Endothelial cell of hepatic sinusoid (primary cell): ENCODE measurements around the gene ZDHHC13.

ENCODE experiments used
- in situ Hi-C: cut with HindIII; loops from 2 replicates; pipeline ENCODE4 v1.10.0; 2017; ENCODE audit warnings: low sequenced_read_pairs

The ZDHHC13 gene

DNA sequence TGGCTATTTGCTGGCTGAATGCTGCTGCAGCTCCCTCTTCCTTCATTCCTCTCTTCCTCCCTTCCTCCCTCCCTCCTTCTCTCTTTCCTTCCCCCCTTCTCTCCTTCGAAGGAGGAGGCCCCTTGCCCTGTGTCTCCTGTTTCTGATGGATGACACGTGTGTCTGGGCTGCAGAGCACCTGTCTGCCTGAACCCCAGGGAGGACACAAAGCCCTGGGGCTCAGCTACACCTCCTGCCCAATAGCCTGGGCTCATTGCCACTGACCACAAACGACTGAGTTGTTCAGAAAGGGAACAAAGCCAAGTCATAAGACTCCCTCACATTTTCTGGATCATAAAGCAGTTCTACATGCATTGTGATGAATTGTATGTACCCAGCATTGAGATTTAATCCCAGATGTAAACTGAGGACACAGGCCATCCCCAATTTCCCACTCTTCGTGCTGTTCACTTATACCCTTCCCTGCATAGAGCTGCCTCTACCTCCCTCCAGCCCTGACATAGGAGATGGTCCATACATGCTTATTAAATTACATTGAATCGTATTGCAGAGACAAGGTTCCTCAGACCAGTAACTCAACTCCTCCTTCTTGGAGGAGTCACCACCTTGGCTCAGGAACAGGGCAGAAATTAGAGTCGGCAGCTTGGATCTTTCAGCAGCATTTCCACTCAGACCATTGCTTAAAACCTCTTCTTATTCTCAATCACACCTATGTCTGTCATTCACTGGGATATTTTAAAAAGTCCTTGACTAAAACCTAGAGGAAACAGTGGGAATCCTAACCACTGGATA is 83.6 kb downstream of the ZDHHC13 start:
- in situ Hi-C loops = no loop called here

DNA sequence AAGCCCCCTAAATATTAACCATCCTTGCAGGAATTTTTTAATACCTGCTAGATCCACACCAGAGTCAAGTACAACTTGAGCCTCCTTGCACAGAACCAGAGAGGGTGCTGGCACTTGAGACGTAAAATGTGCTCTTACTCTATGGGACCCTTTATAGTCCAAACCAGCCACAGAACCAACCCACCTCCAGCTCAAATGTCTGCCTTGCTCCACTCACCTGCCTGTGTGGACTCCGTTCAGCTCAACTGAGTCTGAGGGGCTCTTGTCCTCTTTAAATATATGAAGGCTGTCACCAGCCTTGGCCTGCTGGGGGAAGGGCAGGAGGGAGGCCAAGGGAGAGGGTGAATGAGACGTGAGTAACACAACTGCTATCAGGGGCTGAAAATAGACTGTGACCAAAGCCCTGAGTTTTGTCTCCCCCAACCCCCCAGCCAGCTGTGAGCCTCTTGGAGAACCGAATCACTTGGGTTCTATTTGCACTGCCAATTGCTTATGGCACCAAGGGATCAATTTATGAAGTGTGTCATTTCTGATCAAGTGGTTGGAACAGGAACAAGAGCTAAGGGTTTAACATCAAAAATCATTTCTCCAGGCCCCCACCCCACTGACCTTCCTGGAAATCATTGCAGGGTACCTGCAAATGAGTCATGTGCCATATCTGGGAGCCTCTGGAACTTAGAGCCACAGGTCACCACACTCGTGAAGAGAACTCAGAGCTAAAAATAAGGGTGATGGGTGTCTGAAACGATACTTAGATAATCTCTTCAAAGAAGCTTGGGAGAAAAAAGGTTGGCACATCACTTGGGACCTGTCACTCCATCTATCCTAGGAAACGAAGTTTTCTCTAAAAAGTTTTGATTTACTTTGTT is 85.0 kb downstream of the ZDHHC13 start, which contains the start of gene CSRP3:
CSRP3 (minus strand) TSS at position 247 of the 869 bp plus-strand sequence. CDS start 9,535 bp downstream, outside the sequence.
- in situ Hi-C loops = no loop called here

DNA sequence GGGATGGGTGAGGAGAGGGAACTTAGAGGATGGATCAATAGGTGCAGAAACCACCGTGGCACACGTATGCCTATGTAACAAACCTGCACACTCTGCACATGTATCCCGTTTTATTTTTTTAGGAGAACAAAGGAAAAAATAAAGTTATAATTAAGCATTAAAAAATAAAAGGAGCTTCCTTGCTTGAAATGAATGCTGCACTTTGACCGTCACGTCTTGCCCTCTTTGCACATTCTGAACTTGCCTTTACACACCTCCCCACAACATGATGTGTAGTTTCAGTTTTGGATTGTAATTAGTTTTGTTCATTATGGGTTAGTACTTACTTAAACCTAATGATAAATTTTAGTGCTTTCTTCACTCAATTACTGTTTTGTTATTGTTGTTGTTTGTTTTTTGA is 87.9 kb downstream of the ZDHHC13 start:
- in situ Hi-C loops = no loop called here

GRCh38 chr11:19208181-19208580 is 91.2 kb downstream of the ZDHHC13 start:
- in situ Hi-C loops = no loop called here

- in situ Hi-C loops = no loop called here
These were observed 92.1 kb downstream of the ZDHHC13 start for GRCh38 chr11:19208959-19209546.

- in situ Hi-C loops = no loop called here
These were observed 92.8 kb downstream of the ZDHHC13 start for GRCh38 chr11:19209617-19210370.

GRCh38 chr11:19216021-19216420 is 99.1 kb downstream of the ZDHHC13 start:
- in situ Hi-C loops = no loop called here

- in situ Hi-C loops = no loop called here
These were observed 99.9 kb downstream of the ZDHHC13 start for GRCh38 chr11:19216709-19217374.

DNA sequence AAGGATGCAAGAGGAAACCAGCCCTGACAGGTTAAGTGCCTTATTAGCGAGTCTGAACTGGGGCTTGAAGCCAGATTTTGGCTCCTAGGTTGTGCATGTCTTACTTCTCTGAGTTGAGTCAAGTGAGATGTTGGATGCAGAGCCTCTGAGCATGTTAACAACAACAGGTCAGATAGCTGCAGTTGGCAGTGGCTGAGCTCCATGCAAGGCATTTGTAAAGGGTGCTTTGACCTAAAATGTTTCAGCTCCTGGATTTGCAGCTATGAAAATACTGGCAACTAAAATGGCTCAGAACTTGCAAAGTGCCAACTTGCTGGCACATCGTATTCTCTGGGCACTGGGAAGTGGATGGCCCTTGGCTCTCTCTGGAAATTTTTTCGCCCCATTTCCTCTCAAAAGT is 101.2 kb downstream of the ZDHHC13 start:
- in situ Hi-C loops = no loop called here

DNA sequence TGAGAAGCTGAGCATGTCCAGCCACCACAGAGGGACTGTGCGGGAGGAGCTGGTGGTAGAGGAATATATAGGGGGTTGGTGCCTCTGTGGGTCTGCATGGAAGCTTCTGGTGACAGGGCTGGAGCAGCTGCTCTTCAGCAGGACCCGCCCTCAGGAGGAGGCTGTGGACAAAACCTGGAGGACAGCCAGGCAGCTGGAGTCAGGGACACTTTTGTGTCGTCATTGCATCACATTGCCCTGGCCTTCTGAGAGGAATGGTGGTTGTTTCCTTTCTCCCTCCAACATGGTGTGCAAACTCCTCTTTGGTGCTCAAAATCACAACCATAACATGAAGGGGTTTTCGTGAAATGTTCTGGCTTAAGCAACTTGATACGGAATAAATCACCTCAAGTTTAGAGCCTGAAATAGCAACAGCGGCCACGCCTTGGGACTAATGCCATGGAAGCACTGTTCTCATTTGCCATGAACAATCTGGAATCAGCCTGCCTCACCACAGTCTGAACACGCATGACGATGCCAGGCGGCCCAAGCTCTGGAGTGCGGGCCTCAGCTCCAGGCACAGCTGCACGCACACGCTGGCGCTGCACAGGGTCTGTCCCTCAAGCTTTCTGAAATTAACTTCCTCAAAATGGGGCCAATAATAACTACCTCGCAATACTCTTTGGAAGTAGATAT is 102.0 kb downstream of the ZDHHC13 start:
- in situ Hi-C loops = no loop called here

DNA sequence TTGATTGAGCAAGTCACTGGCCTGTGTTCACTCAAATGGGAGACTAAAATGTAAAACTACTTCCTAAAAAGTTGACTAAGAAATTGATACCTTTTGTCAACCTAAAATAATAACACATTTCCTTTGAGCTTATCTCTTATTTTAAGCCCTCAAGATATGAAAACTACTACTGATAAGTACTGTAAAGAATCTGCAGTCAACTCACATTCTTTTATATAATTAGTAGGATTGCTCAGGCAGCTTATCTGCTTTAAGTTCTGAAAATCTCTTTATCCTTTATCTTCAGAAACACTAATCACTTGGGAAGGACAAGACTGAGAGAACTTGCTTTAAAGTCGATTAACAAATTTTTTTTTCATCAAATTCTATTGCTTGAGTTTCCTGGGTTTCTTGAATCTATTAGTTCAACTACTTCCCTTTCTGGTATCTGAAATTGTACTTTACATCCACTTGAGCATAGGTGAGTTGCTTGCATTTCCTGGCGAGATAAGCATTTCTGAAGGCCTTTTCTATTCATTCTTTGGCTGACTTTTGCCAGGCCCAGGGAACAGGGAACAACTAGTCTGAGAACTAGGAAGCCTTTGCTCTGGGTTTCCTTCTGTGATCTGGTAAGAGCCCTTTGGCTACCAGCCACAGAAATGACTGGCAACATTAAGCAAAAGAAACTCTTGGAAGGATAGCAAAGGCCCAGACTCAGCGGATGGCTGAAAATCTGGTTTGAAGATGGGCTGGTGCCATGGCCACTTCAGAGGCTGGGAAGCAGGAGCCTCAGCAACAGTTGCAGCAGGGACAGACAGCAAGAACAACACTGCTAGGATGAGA is 104.1 kb downstream of the ZDHHC13 start:
- in situ Hi-C loops = no loop called here

DNA sequence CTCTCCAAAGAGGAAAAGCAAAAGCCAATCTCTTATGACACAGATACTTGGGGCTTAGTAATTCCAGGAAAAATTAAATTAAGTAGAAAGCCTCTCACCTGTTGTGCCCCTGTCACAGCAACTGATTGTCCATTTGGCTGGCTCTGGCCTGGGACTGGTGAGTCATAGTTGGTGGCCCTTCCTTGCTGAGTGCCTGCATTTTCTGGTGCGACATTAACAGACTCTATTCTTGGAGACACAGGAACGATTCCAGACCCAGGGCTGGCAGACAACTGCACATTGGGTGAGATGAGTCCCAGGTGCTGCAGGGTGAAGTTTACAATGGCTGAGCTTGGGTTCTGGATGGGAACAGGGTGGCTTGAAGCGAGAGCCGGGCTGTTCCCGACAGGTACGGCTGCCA is 108.2 kb downstream of the ZDHHC13 start:
- in situ Hi-C loops = no loop called here

DNA sequence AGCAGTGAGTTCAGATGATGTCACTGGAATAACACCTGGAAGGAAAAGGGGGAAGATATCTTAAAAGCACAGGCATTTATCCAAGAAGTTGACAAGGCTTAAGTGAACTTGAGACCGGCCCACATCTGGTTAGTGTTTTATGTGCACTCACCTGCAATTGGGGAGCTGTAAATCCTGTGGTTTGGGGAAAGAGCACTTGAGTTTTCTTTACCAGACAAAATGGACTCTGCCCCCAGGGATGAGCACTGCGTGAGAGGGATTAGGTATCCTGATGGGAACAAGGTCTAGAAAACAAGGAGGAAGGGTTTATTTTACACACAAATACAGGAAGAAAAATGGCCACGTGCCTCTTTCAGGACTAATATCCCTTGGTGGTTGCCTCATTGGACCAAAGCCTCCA is 108.6 kb downstream of the ZDHHC13 start:
- in situ Hi-C loops = no loop called here
